DMS53 treated with DMSO at 0.1 percent for 48 hours (cell line): ENCODE measurements around the gene TBC1D5.

Experiments used
- DNase-seq: peaks from one replicate; lab custom pipeline; 2025; ENCODE audit not compliant: unreplicated experiment; lab: John Stamatoyannopoulos, UW

TBC1D5 gene

GRCh38 chr3:17602126-17602525, 140.3 kb downstream of the TBC1D5 start:
- no peak for DNase-seq

GRCh38 chr3:17592956-17593355, 149.5 kb downstream of the TBC1D5 start:
- DNase-seq, result no peak

DNA sequence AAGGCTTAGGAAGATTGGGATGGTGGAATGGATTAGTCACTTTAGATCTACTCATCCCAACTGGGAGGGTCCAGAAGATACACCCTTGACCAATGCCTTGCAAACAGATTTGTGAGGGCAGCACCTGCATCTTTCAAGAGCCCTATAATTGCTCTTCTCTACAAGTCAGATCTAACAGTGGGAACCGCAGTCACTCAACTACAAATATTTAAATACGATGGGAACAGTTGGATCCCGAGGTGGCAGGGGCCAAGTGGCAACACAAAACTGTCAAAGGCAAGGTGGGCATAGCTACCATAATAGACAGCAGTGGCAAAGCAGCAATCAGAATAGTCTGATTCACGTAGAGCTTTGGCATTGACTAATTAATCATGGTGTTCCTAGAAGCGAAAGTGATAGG, 152.0 kb downstream of the TBC1D5 start:
- no peak for DNase-seq

- no peak for DNase-seq
Measured at GRCh38 chr3:17589888-17590287, 152.5 kb downstream of the TBC1D5 start.

DNA sequence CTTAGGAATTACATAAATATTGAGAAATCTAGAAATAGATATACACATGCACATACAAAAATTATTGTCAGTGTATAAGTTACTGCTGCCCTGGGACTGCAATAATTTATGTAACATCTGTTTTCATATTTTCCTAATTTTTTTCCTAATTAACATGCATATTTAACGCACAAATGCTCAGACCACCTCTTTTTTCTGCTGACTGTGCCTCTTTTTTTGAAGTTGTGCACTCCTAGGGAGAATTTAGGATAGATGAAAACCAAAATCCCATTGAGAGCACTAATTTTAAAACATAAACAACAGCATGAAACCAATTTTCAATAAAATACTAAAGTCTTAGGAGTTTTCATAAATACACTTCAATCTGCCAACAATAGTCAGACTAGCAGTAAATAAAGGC, 154.0 kb downstream of the TBC1D5 start:
- no peak for DNase-seq

DNA sequence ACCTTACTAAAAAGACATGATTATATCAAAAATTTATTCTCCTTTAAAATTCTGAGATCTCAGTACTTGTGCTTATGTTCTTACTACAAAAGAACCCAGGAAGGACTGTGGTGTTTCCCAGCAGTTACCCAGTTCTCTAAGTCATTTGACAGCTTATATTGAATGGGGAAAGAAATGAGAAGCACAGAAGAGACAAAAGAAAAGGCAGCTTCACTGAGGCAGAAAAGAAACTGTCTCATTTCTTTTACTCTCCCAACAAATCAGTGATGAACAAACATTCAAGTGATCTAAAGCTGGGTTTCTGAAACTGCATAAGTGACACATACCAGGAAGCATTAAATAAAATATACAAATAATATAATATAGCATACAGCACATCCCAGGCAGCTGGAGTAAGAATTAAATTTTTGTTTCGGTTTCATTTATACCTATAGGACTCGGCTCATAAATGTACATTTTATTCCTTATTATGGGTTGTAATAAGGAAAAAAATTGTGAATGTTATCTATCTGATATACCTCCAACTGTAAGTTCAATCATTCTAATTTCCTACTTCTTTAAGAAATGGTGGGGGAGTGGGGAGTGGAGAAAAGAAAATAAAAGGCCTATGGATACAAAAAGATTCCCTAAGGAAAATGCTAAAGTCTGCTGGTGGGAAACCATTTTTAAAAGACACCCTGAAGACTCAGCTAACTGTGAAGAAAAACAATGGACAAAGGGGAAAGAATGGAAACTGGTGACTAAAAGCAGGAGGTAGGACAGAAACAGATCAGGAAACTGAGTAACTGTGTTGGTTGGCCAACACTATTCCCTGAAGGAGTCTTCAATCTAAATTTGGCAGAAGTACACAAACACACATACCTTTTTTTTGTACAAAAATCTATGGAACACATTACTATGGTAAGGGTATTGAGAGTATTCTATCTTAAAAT, 156.8 kb downstream of the TBC1D5 start:
- DNase-seq, result no peak

GRCh38 chr3:17584066-17584465, 158.4 kb downstream of the TBC1D5 start:
- DNase-seq, result no peak

- no peak for DNase-seq
Measured at GRCh38 chr3:17583530-17583929, 158.9 kb downstream of the TBC1D5 start.

- no peak for DNase-seq
Measured at GRCh38 chr3:17581421-17582080, 160.9 kb downstream of the TBC1D5 start.

DNA sequence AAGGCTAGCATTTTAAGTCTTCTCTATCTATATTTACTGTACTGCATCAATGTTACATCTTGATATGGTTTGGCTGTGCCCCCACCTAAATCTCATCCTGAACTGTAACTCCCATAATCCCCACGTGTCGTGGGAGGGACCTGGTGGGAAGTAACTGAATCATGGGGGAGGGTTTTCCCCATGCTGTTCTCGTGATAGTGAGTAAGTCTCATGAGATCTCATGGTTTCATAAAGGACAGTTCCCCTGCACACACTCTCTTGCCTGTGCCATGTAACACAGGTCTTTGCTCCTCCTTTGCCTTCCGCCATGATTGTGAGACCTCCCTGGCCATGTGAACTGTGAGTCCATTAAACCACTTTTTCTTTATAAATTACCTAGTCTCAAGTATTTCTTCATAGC, 161.5 kb downstream of the TBC1D5 start:
- no peak for DNase-seq

GRCh38 chr3:17579289-17580031, 163.0 kb downstream of the TBC1D5 start:
- DNase-seq, result no peak

- DNase-seq, result no peak
Measured at GRCh38 chr3:17577796-17578520, 164.5 kb downstream of the TBC1D5 start.

DNA sequence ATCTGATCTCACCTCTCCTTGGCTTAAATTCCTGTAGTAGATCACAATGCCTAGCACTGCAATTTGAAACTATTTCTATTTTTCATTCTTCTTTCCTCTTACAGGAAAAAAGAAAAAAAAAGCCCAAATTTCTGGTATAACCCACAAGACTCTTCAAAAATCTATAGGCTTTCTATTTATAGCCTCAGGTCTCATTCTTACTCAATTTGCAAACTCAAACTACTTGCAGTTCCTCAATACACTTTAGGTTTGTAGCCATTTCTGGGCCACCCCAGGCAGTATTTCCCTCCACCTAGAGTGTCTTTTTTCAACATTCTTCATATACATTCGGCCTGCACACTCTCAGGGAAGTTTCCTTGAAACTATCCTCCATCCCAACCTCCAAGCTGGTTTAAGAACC, 169.0 kb downstream of the TBC1D5 start:
- no peak for DNase-seq

GRCh38 chr3:17571686-17572085, 170.7 kb downstream of the TBC1D5 start:
- no peak for DNase-seq

DNA sequence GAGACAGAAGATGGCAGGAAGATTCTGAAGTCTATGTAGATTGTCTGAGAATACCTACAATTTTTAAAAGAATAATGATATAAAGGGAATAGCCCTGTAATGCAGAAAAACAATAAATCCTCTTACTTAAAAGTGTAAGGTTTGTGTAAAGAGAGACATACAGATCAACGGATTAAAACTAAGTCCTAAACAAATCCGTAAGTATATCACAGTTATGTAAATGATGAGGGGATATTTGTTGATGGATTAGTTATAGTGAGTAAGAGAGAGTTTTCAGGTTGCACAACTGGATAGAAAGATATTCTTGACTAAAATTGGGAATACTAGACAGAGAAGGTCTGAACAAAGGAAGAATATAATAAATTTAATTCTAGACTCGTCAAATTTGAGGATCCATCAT, 179.6 kb downstream of the TBC1D5 start:
- no peak for DNase-seq

GRCh38 chr3:17558565-17558964, 183.9 kb downstream of the TBC1D5 start:
- no peak for DNase-seq

DNA sequence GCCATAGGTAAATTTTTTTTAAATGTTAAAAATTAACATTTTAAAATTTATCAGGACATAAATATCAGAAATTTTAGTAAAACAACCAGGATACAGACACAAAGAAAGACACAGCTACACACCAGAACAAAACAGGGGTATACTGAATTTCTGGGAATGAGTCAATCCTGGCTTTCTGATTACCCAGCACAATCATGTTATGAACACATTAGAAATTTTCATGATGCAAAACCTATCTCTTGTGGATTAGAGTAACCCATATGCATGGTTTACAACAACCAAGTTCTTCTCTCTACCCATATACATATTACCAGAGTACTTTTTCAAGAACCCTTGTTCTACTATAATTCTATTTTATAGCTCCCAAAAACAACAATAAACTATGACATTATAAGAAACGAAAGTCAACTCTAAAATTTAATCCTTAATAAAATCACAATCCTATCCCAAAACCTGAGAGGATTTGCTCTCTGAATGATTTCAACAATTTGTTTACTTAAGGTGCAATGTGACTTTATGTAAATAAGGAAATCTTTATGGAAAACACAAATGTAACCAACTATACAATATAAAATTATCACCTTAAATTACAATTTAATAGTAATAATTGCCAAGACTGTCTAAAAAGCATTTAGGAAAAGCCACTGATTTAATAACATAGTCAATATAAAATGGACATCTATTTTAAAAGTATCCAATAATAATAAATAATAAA, 184.5 kb downstream of the TBC1D5 start:
- no peak for DNase-seq

DNA sequence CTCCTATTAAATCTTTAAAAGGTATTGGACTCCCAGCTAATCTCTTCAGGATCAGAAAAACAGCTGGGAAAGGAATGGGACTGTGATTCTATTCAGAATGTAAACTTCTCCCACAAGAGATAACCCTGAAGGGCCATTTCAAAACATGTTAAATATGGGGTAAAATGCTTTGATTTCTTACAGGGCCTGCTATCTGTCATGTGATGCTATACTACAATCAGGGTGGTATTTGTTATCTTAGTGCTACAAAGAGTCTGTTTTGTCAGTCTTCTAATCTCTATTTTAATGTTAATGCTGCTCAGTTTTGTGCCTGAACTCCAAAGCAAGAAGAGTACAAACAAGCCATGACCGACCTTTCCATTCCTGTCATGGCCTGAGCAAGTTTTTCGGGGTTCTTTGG, 186.9 kb downstream of the TBC1D5 start:
- DNase-seq, result no peak

- no peak for DNase-seq
Measured at GRCh38 chr3:17554078-17554477, 188.4 kb downstream of the TBC1D5 start.

DNA sequence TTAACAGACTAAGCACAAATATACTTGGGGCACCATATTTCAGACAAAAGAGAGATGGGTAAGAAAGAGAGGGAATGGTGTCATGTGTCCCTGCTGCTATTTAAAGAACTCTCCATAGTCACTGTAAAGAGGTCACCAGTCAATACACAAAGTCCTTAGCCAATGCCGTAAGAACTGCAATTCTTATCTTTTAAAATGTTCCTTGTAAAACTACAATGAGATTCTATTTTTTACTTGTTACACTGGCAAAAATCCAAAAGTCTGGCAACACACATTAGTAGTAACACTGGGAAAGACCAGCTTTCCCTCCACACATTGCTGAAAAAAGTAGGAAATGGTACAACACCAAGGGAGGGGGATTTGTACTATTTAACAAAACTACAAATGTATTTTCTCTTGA, 189.4 kb downstream of the TBC1D5 start:
- DNase-seq, result no peak
